Inflammatory macrophage treated with lipopolysaccharide for 4 hours (primary cell): ENCODE results near the gene GJD2.

Source experiments
- DNase-seq: peaks from one replicate; pipeline ENCODE4 v3.0.0-alpha.2; 2020

Gene GJD2

DNA sequence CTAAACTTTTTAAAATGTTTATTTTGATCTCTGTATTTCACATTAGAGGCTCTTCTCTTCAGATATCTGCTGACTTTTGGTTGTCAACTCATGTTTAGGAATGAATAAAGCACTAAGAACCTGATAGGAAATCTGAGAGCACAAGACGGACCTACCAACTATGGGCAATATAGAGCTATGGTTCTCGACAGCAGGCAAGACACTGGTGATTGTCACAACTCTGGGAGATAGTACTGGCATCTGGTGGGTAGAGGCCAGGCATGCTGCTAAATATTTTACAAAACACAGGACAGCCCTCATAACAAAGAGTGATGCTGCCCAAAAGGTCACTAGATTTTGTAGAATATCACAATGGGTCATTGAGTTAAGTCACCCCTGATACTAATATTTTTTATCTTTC lies 17.5 kb upstream of the GJD2 start:
- DNase-seq = no peak

DNA sequence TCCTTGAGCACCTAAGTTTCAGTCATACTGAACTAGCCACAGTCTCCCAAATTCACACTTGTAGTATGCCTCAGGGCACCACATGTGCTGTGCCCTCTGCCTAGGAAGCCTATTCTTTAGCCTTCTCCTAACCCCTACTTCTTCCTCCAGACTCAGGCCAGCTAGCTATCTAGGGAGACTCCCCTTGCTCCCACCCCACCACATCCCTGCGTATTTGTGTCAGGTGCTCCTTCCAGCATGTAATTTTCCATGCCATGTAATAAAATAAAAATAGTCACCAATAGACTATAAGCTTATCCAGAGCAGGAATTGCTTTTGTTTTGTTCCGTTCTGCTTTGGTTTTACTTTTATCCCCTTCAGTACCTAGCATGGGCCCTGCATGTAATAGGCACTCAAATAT lies 14.9 kb upstream of the GJD2 start:
- no peak for DNase-seq

DNA sequence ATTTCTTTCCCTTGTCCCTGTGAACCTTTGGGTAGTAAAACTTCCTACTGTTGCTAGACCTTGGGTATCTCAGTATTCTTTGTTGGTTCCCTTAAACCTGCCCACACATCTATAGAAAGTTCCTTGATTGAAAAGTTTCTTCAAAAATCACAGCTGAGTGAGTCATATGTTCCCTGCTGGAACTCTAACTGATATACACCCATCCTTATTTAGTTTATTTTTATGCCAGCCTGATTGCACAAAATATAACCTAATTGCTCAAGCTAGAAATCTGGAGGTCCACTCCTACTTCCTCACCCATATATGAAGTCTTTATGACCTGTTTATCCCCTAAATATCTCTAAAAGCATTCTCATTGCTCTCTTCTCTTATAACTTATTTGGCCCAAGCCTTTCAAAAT lies 13.7 kb upstream of the GJD2 start:
- DNase-seq = peak; percentile 3

DNA sequence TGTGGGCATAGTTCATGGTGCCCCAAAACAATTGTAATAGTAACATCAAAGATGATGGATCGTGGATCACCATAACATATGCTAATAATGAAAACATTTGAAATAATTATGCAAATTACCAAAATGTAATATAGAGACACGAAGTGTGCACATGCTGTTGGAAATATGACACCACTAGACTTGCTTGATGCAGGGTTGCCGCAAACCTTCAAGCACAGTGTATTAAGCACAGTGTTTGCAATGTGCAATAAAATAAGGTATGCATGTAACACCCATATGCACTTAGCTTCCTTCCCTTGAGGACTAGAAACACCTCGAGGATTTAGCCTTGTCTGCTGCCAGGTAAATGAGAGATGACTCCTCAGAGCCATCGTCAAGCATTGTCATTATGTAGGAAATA lies 10.9 kb upstream of the GJD2 start:
- DNase-seq = no peak

DNA sequence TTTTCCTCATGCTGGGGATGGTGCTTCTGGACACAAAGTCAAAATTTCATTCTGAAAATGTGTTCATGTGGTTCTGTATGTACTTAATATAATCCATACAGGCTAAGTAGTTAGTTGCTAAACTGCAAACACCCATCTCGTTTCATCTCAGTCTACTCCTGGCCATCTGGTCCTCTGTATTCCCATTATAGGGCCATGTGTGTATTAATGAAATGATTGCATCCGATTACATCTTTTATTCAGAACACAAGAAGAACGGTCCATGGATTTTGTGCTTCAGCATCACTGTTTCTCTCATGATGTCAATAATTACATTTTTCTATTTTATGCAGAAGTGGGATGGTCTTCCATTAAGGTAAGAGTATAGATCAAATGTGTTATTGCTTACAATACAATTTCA lies 6.1 kb upstream of the GJD2 start:
- no peak for DNase-seq

DNA sequence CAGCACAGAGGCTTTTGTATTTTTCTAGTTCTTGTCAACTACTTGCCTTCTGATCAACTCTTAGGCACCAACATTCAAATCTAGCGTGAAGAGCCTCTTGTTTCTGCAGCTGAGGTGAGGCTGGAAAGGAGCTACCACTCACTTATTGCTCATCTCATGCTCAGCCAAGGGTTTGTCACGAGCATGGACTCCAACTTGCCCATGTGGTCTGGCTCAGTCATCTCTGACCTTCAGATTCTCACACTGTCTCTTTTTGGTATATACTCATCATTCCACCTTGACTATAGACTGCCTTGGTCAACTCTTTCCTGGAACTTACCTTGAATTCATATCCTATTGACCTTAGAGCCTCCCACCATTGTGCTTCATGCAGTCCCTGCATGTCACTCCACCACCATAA lies 5.2 kb upstream of the GJD2 start:
- DNase-seq = no peak

DNA sequence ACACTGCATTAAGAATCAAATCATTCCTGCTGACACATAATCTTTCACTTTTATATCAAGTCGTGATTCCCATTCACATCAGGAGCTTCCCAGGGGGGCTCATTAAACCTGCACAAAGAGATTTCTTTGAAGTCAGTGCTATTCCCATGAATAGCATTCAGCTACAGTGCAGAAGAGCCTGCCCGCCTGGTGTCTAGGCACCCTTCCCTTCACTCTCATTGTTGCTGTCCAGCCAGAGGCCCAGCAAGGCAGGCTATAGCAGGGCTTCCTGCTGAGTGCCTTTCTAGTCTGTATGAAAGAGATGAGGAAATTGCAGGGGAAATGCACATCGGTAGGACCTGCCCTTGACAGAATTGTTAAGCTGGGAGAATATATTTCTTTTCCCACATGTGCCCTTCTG lies 4.5 kb upstream of the GJD2 start:
- DNase-seq = no peak

DNA sequence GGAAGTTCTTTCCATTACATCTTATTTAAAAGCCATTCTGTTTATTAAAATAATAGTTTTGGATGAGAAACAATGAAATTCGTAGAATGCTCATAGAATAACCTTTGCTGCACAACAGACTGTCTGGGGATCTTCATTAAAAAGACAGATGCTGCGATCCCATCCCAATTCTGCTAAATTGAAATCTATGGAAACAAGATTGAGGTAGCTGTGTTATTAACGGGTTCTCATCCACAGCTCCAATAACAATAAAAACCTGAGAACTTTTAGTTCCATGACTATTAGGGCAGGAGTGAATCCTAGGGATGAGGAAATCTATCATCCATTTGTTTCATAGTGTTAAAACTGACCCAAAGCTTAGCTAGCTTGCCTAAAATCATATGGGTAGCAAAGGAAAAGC lies 2.5 kb upstream of the GJD2 start:
- DNase-seq = no peak

DNA sequence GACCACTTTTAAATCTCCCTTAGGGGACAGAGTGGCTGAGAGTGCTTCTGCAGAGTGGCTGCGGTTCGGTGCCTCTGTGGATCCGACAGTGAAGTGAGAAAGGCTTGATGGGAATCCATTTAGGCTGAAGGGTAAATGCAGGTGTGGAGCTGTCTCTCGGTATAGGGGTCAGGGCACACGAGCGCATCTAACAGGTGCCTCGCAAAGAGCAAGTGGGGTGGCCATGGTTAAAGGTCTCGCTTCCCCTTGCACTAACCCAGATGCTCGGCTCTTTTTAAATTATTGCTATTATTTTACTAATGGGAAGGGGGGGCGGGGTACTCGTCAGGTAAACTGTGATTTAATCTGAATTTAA lies 598 bp upstream of the GJD2 start:
- no peak for DNase-seq

DNA sequence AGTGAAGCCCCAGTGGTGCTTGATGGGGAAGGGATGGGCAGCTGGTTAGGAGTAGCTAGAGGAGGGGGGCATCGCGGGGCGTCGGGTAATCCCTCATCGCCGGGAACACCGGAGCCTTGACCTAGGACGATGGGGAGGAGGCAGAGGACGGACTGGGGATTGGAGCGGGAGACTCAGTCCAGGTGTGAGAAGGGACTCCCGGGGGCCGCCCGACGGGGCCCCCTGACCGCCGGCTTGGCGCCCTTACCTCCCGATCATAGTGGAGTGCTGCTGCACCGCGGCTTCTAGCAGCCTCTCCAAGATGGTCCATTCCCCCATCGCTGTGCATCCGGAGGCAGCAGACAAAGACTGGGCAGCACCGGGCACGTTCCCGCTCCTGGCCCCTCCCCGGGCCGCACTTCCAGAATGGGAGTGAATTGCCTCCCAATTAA lies 612 bp downstream of the GJD2 start:
- no peak for DNase-seq

DNA sequence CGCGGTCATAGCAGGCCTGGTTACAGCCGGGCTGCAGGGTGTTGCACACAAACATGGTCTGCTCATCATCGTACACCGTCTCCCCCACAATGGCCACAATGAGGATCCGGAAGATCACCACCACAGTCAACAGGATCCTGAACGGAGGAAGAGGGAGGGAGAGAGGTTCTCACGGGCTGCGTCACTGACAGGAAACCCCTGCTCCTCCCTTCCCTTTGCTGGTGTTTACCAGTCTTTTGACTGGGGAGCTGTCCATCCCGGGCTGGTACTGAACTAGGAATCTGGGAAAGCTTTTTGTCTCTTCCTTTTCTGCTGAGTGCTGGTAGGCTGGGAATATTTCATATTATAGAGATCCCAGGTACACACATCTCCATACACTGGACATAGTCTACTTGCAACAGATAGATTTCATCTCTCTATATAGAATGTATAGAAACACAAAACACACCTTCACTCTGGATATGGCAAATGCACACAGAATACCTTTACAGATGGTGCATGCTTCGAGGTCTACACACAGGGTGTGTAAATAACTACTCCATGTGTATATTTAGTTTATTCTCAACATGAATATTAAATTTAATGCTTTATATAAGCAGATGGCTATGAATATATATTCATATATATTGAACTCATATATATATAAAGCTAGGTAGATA lies 1.4 kb downstream of the GJD2 start:
- DNase-seq = no peak

DNA sequence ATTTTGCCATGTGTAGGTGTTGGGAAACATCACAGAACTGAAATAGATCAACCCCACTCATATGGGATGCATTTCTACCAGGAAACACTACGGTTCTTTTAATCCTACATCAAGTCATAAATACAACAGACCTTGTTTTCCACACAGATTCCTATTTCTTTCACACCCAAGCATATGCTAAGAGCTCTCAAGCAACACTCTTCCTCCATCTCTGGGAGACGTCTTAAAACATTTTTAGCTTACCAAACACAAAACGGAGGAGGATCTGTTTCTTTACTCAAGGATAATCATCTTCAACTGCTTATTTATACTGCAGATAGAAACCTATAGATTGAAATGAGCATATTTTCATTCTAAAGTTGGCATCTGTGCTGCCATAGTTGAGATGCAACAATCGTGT lies 5.1 kb downstream of the GJD2 start:
- no peak for DNase-seq

DNA sequence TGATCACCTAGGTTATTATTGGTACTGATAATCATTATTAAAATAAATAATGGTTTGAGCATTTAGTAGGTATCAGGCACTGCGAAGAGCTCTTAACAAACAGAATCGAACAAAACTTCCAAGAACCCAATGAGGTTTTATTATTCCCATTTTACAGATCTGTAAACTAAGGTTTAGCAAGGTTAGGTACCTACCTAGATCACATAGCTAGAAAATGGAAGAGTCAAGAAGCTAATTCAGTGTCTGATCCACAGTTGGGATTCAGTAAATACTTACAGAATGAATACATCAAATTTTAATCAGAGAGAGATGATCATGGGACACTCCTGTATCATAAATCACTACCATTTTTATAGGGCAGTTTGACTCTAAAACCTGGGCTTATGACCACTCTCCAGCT lies 15.5 kb downstream of the GJD2 start:
- DNase-seq = no peak

DNA sequence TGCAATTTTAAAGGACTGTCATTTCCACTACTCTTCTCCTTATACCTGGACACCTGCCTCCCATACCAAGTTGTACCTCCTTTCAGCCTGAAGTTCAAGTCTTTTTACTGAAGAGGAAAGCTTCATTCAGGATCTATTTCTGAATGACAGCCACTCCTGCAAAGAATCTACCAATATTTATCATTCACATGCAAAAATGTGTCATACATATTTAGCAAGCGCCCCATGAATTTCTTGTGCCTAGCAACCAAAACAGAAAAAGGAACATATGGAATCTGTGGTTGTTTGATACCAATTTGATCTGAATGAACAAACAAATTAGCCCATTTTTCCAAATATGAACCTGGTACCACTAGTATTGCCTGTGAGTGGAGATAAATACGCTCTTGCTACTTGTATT lies 16.8 kb downstream of the GJD2 start:
- no peak for DNase-seq

DNA sequence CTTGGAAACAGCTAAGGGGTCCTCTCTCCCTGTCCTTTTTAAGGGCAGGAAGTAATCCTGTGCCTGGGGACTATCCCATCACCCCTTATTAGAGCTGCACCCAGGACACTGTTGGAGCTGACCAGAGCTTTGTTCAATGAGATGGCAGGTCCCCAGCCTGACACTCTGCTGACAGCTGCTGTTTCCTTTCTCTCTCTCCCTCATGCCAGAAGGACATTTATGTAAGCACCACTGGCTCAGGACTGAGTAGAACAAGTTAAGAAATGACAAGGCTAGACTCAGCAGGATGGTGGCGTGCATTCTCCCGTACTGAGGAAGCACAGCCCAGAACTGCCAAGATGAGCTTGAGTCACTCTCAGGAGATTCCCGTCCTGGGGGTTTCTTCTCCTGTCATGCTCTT lies 17.3 kb downstream of the GJD2 start:
- no peak for DNase-seq

DNA sequence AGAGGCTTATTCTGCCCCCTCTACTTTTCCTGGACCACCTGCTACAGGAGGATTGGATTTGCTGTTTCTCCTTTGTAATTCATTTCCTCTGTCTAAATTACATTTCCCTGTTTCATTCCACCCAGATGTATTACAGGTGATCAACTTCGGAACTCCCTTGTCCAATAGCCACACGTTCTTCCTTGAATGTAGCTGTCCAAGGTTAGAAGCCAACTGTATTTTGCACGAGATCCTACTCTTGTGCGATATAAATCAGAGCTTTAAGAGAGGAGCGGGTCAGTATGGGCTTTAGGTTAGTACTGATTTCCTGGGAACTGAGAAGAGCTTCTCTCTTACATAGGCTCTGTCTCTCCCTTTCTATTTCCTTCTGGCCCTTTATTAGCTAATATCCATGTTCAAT lies 20.5 kb downstream of the GJD2 start:
- no peak for DNase-seq

DNA sequence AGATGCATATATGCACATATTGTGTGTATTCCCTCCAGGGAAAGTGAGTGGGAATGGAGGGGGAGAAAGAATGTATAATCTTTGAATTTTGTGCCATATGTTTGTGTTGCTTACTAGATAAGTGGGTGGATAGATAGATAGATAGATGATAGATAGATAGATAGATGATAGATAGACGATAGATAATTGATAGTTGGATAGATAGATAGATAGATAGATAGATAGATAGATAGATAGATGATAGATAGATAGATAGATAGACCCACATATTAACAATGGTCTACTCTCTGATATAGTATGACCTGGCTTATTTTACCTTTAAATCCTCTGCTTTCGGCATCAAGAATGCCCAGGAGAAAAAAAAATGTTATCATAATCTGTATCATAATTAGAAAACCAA lies 21.2 kb downstream of the GJD2 start:
- DNase-seq = no peak

DNA sequence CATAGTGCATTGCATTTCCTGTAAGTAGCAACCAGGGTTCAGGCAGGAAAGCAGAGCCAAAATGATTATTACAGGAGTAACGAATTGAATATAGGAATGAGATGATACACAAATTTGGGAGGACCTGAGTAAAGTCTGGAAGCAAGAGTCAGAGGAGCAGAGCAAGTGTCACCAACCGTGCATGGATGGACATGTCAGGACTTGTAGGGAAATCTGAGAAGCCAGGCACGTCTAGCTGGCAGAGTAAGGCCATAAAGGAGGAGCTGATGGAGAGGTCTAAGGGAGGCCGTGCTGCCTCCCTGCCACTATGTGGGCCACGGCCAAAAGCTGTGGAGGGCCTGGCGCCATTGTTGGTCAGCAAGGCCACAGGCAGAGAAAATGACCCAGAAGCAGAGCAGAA lies 22.4 kb downstream of the GJD2 start:
- DNase-seq = no peak

DNA sequence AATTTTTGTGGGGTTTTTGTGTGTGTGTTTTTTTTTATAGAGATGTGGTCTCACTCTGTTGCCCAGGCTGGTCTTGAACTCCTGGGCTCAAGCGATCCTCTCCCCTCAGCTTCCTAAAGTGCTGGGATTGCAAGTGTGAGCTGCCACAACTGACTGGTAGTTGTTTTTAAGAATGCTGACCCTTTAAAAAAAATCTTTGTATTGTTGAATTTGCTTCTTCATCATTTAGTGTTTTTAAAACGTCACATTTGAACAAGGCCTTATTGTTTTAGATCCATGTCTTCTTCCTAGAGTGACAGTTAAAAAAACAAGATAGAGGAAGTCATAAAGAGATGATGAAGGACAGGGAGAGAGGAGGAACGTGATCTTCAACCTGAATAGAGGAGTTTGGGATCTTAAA lies 24.1 kb downstream of the GJD2 start:
- DNase-seq = no peak

DNA sequence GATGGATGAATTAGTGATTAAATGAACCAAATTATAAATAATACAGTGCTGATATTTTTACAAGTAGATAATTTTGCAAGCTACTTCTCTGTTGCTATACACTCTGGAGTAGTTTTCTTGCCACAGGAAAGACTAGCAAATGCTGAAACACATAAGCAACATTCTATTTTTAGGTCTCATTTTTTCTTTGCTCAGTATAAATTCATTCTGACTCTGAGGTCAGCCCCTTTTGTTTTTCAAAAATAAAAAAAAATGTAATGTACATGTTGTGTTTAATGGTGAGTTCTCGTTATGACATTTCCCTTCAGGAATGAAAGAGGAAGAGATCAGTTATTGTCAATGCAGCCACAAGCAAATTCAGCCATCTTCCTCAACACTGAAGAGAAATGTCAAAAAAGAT lies 24.9 kb downstream of the GJD2 start:
- DNase-seq = no peak

DNA sequence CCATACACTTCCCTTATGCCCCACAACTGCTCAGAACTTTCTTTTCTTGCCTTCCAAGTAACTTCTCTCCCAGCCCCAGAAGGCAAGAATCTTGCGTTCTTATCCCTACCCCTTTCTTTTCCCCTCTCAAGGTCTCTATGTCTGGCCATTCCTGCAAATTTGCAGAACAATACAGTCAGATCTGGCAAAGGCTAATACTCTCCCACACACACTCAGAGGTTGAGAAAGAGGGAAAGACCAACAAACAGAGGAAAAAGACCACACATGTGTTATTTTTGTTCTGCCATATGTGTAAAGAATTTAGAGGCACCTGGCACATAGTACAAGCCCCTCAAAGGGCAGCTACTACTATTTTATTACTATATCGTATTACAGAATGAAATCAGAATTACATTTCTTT lies 25.7 kb downstream of the GJD2 start:
- DNase-seq = no peak

DNA sequence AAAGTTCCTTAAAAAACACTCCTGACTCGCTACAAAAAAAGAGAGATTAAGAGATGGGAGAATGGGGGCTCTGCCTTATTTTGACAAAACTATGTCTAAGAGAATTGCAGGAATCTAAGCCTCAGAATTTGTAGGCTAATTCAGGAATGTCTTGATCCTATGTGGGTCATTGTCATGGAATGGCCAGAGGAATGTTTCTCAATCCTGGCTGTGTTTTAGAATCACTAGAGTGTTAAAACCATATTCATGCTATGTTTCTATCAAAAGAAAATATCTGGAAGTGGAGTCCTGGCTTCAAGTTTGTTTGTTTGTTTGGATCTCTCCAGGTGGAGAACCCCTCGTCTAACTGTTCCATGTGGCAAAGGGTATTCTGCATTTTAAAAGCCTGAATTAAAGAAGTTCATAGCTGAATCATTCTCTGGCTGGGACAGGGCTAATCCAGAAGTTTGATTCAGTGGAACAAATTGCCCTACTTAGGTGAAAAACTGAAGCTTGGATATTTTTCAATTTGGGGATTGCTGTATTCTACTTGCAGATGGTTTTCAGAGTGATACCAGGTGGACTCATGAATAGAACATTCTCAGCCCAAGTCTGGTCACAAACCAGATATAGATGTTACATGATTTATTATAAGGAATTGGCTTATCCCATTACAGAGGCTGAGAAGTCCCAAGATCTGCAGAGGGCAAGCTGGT lies 28.2 kb downstream of the GJD2 start:
- no peak for DNase-seq

DNA sequence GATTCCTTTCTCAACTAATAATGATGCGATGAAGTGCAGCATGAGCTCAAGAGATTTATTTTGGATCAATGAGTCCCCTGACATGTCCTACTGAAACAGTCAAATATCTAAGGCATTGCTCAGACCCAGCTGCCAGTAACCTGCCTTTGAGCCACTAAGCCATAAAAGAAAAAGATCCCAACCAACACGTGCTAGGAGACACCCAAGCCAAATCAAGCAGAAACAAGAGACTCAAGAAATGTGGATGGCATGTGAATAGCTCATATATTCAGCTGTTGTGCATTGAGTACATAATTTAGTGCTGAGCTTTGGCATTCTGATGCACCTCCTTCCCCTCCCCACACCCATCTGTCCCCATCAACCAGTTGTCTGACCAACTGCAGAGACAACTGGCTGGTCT lies 29.2 kb downstream of the GJD2 start:
- no peak for DNase-seq

DNA sequence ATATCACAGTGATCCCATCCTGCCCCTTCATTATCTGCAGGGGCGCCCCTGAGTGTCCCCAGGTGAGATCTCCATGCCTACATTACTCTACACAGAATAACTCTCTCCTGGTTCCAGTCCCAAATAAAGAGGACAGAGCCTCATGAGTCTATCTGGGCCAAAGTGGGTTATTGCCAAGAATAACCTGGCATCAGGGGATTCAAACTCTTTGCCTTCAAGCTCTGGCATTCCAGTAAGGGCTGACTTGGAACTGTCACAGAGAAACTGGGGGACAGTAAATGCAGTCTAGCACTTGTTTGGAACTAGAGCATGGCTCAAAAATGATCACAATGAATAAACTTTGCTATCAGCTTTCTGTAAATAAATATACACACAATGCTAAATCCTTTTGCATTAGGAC lies 30.3 kb downstream of the GJD2 start:
- no peak for DNase-seq

DNA sequence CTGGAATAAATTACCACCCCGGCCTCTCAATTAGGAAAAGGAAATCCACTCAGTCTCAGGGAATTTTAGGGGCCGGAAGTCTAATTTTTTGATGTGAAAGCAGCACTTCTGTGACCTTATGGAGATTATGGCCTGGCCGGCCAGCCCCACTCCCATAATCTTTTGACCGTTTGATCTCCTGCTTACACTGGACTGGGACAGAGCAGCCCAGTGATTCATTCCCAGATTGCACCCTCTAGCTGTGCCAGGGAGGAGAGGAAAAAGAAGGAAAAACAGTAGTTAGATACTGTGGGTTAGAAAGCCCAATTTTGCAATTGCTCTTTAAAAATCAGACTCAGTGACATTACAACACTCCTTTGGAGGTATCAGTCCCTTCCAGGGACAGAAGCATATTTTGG lies 32.4 kb downstream of the GJD2 start:
- no peak for DNase-seq
